Activated CD8-positive, alpha-beta memory T cell treated with anti-CD3 and anti-CD28 coated beads, Interleukin-2, amount 50 U/mL, for 24 hours (primary cell): ENCODE results near the gene RIPOR2.

ENCODE experiments used
- DNase-seq: peaks from one replicate; pipeline ENCODE4 v3.0.0-alpha.2; 2020; ENCODE audit errors: extremely low read depth

Gene RIPOR2

DNA sequence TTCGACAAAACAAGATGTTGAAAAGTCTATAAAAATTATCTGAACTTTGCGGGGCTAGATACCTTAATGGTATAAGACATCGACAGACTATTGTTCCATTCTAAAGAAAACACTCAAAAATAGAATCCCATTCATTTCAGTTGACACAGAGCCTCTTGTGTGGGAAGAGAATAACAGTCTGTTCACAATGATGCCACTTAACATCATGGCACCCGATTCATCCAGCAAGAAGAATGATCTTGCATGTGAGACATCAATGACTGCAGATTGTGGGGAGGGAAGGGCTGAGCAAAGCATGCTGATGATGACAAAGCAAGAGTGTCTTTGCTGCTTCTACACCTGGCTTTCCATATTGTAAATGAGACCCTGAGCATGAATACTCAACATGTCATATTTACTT, 87.3 kb downstream of the RIPOR2 start:
- DNase-seq: no peak

- no peak for DNase-seq
Measured at GRCh38 chr6:24847402-24847801, 88.4 kb downstream of the RIPOR2 start.

- DNase-seq: no peak
Measured at GRCh38 chr6:24845578-24845977, 90.2 kb downstream of the RIPOR2 start.

DNA sequence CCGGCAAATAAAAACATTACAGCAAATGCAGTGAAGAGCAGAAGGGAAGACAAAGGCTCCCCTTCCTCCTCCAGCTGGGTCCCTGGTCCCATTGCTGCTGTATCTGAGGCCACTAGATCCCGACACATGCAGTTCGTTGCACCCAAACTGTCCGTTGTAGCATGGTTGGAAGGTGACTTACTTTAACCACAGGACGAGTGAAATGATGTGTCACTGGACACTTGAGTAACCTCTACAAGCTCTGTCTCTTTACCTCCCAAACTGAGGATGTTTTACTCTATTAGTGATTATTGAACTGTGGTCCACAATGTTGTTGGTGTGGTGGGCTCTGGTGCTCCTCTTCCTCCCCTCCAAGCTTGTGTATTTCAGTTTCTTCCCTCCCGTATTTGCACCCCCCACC, 90.9 kb downstream of the RIPOR2 start:
- no peak for DNase-seq

- no peak for DNase-seq
Measured at GRCh38 chr6:24844061-24844460, 91.7 kb downstream of the RIPOR2 start.

DNA sequence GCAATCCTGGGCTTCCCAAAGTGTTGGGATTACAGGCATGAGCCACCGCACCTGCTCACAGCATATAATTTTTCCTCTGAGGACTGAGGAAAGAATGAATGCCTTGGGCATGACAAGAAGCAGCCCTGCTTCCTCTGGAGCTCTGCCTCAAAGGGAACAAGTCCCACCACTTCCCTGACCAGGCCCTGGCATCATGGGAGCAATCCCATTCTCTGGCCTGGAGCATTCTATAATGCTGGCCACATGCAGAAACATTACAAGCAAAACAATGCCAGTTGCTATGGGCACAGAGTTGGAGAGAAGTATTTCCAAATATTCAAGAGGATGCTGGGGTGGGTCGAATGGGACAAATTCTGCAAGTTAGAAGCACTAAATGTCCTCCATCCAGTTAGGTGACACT, 95.6 kb downstream of the RIPOR2 start:
- DNase-seq: no peak

DNA sequence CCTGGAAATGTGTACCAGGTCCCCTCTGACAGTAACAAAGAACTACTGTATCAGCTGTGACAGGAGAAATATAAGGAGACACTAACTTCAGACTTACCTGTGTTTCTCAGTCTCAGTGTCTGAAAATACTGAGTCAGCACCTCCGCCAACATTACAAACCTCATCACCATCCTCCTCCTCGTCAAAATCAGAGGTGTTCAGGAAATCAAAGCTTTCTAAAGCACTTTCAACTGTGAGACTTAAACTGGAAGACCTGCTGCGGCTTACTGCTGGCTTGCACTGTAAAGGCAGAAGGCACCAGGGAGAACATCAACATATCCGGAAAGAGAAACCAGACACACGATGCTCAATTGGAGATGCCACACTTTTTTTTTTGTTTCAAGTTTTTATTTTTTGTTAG, 96.8 kb downstream of the RIPOR2 start:
- DNase-seq: no peak

DNA sequence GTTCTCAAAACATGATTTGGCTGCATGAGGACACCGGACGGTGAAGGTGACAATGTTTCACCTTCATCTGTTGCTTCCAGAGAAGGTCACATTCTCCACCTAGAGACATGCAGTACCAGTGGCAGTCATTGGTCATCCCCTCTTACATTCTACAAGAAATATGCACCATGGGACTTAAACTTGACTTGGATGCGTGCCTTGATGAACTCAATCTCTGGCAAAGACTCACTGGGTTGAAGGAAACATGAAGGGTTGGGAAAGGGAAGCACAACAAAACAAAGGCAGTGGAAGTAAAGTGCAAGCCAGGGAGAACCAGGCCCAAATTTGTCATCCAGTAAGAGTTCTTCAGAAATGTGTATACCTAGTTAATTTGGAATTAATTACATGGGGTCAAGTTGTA, 97.7 kb downstream of the RIPOR2 start:
- DNase-seq: no peak

DNA sequence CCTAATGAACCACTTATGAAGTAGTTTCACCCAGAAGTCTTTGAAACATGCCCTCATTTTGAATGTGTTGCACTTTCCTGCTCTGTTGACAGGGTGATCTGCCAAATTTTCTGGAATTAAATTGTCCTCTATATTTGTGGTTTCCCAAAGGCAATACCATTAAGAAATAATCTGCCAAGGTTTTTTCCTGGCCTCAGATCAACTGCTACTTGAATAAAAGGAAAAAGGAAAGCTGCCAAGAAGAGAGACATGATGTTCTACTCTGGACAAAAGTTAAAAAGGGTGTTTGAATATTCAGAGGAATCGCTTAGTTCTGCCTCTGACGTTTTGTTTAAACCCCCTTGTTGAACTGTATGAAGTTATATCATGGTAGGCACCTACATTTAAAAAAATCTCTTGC, 99.7 kb downstream of the RIPOR2 start:
- DNase-seq: no peak

GRCh38 chr6:24833711-24834386, 101.9 kb downstream of the RIPOR2 start:
- DNase-seq: no peak

GRCh38 chr6:24832794-24833193, 103.0 kb downstream of the RIPOR2 start:
- no peak for DNase-seq

DNA sequence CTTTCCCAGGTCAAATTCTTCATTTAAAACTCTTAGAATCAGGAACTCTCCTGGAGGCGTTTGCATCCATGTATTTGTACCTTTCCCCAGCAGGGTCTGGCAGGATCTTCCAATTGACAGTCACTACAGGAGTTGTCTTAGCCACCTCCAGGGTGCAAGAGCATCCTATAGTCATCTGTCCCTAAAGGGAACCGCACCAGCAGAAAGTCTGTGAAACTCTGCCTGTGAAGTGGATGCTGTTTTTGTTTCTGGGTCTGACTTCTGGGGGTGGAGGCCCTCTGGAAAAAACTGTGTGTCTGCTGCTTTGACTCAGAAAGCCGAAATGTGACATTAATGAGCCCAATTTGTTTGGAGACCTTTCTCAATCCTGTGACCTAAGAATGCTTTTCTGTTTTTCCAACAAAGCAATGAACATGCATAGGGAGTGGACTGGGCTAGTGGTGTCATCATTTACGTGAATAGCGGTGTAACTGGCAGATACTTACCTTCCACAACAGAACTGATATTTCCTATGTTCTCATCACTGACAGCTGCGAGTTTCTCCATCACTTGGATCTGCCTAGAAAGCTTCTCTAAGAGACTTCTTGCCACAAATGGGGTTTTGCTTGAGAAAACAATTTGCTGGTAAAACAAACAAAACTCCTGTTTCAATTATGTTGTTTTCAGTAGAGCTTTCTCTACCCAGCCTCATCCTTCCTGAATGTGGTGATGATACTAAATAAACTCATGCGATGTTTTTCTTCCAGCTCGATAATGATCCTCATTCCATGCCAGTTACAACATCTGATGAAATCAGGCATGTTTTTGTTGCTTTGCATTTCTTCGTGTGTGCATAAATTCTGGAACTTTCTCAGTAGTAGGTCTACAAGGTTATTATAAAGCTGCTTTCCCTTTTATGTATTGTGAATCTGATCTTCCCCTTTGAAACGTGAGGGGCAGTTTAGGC, 103.7 kb downstream of the RIPOR2 start:
- no peak for DNase-seq

DNA sequence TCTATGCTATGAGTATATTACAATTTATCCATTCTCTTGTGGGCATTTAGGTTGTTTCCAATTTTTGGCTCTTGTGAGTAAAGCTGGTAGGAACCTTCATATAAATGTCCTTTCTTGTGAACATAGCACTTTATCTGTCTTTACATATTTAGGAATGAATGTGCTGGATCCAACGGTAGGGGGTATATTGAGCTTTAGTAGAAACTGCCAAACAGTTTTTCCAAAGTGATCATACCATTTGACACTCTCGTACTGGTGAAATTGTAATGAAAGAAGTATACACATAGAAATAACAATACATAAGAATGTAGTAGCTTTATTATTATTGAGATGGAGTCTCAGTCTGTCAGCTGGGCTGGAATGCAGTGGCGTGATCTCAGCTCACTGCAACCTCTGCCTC, 106.1 kb downstream of the RIPOR2 start:
- DNase-seq: no peak

DNA sequence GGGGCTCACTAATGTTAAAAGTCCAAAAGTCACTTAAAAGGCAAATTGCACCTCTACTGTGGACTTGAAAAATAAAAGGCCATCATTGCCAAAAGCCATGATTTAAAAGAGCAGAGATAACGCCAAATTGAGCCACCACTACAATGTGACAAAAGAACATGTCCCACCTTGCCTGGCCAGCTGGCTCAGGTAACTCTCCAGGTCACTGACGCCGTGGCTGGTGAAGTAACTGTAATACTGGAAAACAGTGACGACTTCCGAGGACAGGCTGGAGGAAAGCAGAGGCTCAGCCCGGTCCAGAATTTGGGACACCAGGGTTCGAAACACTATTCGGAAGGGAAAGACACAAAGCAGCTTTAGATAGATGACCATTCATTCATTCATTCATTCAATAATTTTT, 107.8 kb downstream of the RIPOR2 start:
- DNase-seq: no peak

- DNase-seq: no peak
Measured at GRCh38 chr6:24827162-24827561, 108.6 kb downstream of the RIPOR2 start.

- DNase-seq: no peak
Measured at GRCh38 chr6:24825130-24825630, 110.6 kb downstream of the RIPOR2 start.

DNA sequence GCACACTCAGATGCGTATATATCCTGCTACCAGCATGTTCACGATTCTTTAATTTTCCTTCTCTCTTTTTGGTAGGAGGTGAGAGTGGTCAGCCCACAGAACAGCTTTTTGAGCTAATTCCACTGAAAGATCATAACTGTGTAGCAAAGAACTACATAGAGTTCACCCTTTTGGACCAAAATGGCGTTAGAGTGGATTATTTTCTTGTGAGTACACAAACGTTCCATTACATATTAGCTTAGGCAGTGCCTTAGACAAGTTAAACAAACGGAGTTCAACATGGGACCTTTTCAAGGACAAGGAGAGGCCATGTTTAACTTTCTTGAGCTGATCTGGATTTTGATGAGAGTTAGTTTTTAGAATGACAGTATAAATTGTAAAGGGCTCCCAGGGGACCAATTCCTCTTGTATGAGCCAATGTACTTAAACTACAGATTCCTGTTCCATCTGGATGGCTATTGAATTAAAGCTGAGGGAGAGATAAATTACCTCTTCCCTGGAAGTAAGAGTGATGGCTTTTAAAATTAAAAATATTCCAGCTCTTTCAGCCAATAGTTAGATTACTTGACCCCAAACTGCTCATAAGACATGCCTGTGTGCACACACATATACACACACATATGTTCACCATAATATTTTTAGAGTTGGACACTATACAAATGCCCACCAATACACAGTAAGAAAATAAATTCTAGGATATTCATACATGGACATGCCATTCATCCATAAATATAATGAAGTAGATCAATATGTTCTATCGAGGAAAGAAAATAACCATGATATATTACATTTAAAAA, 111.4 kb downstream of the RIPOR2 start:
- DNase-seq: no peak

DNA sequence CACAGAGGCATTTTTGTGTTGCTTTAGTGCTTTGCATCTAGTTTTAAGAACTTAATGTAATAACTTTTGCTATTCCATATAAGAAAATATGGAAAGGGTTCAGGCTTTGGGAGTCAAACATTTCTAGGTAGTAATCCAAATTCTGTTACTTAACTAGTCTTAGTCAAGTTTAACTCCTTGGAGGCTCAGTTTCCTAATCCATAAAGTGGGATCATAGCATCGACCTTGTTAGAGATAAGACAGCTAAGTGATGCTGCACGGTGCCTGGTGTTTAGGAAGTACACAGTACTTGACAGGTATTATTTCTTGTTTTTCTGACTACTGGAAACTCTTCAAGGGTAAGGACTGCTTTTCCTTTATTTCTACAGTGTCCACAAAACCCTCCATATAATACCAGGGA, 112.6 kb downstream of the RIPOR2 start:
- no peak for DNase-seq

GRCh38 chr6:24822696-24823095, 113.1 kb downstream of the RIPOR2 start:
- DNase-seq: no peak

DNA sequence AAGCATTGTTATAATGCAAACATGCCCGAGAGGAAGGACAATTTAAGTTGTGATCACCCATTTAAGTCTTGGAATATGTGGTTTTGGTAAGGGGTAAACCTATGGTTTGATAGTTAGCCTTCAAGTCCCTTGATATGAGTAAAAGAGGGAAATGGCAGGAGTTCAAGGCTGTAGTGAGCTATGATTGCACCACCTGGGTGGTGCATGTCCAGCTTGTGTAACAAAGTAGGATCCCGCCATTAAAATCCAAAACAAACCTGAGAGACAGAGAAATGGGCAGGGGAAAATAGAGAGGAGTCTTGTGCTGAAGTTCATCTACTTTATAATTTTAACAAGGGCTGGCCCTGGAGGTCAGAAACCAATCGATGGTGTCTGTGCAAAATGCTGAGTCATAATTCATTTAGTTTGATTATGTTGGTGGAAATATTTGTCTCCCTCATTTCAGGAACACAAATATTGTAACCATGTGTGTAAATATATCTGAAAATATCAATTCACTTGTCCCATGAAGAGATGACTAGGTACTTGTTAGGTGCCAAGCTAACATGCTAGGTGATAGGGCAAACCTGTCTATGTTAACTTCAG, 113.8 kb downstream of the RIPOR2 start:
- no peak for DNase-seq

- DNase-seq: no peak
Measured at GRCh38 chr6:24818346-24818745, 117.4 kb downstream of the RIPOR2 start.

DNA sequence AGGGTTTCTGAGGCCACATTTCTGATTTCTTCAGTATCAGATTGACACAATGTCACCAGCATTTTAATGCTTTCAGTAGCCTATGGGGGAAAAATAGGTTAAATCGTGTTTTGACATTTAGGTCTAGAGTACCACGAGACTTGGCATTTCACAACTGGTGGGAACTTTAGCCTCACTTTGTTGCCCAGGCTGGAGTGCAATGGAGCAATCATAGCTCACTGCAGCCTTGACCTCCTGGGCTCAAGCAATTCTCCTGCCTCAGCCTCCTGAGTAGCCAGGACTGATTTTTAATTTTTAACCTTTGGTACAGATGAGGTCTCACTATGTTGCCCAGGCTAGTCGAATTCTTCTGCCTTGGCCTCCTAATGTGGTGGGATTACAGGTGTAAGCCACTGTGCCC, 126.0 kb downstream of the RIPOR2 start:
- DNase-seq: no peak
